Measurements from ENCODE around the gene PPP1CC. TPM values are rescaled to one million over a fixed set of nuclear protein-coding genes. Genes with fewer than 3 reads are reported as not detected.

Gene PPP1CC
- total RNA-seq, 2 donors from 2014 or later, result 179 to 201 TPM

DNA sequence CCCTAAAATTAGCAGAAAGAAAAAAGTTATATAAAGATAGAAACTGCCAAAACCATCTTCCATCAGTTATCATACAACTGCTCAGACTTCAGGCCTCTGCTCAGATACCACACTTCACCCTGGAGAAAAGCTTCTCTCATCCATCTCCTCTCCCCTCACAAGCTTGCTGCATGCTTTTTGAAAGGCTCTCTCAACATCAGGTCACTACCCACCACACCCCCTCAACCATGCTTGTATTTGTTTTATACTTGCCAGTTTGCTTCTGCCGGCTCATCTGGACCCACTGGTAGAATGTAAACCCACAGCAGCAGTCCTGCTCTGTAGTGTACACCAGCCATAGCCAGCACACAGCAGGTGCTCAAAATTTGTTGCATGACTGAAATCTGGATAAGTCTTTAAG, 8.8 kb downstream of the PPP1CC start:
- H3K27ac Mint-ChIP-seq, result peak overlapping the region; percentile 36
- Histone ChIP-seq H3K9me3 (ENCODE audit: control insufficient read depth, low read length) (no peaks in the 10 kb centered on the region), H3K9ac (ENCODE audit: extremely low read depth, low read length, poor library complexity, severe bottlenecking) (no peak overlapping the region), H3K27me3 (ENCODE audit: control insufficient read depth, insufficient read depth, low read length, poor library complexity, severe bottlenecking) (no peaks in the 10 kb centered on the region), H3K27ac (ENCODE audit: low read depth, low read length) (no peak overlapping the region), H3K4me1 (ENCODE audit: control insufficient read depth, insufficient read depth, low read length) (peaks cover 11% of the 10 kb centered on the region), H3K36me3 (ENCODE audit: control insufficient read depth, insufficient read depth, low read length) (peaks cover 70% of the 10 kb centered on the region), H3K4me3 (ENCODE audit: low read length) (no peak overlapping the region)
- H3K27me3 Mint-ChIP-seq (ENCODE audit: insufficient read depth), result no peaks in the 10 kb centered on the region
- H3K36me3 Mint-ChIP-seq (ENCODE audit: low read depth), result peaks cover 60% of the 10 kb centered on the region
- 79 to 80% methylated on average over 1 of the region's 1 CpG for WGBS, 2 experiments (ENCODE audit: insufficient coverage in 1 of 2, insufficient read length in 1 of 2)
- no peak for TF ChIP-seq CTCF (conservative IDR thresholded peaks at IDR 0.05)
- DNase-seq, result peak; percentile 41
- H3K4me3 Mint-ChIP-seq, result no peak overlapping the region
- H3K4me1 Mint-ChIP-seq, result peaks cover 27% of the 10 kb centered on the region
- H3K9me3 Mint-ChIP-seq, result no peaks in the 10 kb centered on the region

DNA sequence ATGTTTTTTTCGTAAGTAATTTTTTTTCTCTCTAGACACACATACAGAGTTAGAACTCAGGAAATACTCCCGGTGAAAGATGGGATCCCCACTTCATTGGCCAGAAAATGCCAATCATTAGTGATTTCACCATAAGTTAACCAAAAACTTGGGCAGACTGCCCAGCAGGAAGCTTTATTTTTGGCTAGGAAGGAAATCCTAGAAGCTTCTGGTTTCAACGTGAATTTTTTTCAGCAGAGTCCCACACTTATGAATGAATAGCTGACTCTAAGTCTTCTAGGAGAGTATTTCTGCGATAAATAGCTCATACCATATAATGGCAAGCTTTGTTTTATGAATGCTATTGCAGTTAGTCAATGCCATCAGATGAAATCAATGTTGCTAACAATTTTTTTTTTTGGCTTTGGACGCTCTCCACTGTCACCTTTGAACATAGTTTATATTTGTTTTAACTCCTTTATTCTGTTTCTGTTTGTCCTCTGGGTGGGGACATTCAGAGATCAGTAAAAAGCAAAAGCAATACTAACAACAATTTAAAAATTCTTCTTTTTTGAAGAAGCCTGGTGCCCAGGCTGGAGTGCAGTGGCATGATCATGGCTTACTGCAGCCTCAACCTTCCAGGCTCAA, 9.5 kb downstream of the PPP1CC start:
- peak; percentile 24 for DNase-seq
- Mint-ChIP-seq H3K36me3 (ENCODE audit: low read depth) (peaks cover 66% of the 10 kb centered on the region), H3K4me1 (peaks cover 20% of the 10 kb centered on the region), H3K27ac (no peak overlapping the region), H3K9me3 (no peaks in the 10 kb centered on the region), H3K4me3 (no peak overlapping the region), H3K27me3 (ENCODE audit: insufficient read depth) (no peaks in the 10 kb centered on the region)
- Histone ChIP-seq H3K9me3 (ENCODE audit: control insufficient read depth, low read length) (no peaks in the 10 kb centered on the region), H3K36me3 (ENCODE audit: control insufficient read depth, insufficient read depth, low read length) (peaks cover 73% of the 10 kb centered on the region), H3K4me3 (ENCODE audit: low read length) (peak overlapping the region; percentile 36), H3K9ac (ENCODE audit: extremely low read depth, low read length, poor library complexity, severe bottlenecking) (no peak overlapping the region), H3K27me3 (ENCODE audit: control insufficient read depth, insufficient read depth, low read length, poor library complexity, severe bottlenecking) (no peaks in the 10 kb centered on the region), H3K27ac (ENCODE audit: low read depth, low read length) (no peak overlapping the region), H3K4me1 (ENCODE audit: control insufficient read depth, insufficient read depth, low read length) (peaks cover 11% of the 10 kb centered on the region)
- WGBS, 2 experiments (ENCODE audit: insufficient coverage in 1 of 2, insufficient read length in 1 of 2), result 87 to 97% methylated on average over 4 to 5 of the region's 5 CpGs
- no peak for TF ChIP-seq CTCF (conservative IDR thresholded peaks at IDR 0.05)

- H3K4me3 ChIP-seq (ENCODE audit: low read length), result peak overlapping the region; percentile 36
- H3K4me1 Mint-ChIP-seq, result peaks cover 22% of the 10 kb centered on the region
- H3K27ac Mint-ChIP-seq, result no peak overlapping the region
- peaks cover 70% of the 10 kb centered on the region for H3K36me3 Mint-ChIP-seq (ENCODE audit: low read depth)
- H3K4me1 ChIP-seq (ENCODE audit: control insufficient read depth, insufficient read depth, low read length), result peaks cover 11% of the 10 kb centered on the region
- no peaks in the 10 kb centered on the region for H3K9me3 ChIP-seq (ENCODE audit: control insufficient read depth, low read length)
- WGBS, 2 experiments (ENCODE audit: insufficient coverage in 1 of 2, insufficient read length in 1 of 2), result 82 to 89% methylated on average over 2 to 3 of the region's 3 CpGs
- H3K27me3 Mint-ChIP-seq (ENCODE audit: insufficient read depth), result no peaks in the 10 kb centered on the region
- peak; percentile 20 for DNase-seq
- H3K4me3 Mint-ChIP-seq, result no peak overlapping the region
- no peak for TF ChIP-seq CTCF (conservative IDR thresholded peaks at IDR 0.05)
- no peaks in the 10 kb centered on the region for H3K9me3 Mint-ChIP-seq
- H3K27me3 ChIP-seq (ENCODE audit: control insufficient read depth, insufficient read depth, low read length, poor library complexity, severe bottlenecking), result no peaks in the 10 kb centered on the region
- H3K27ac ChIP-seq (ENCODE audit: low read depth, low read length), result no peak overlapping the region
- peaks cover 71% of the 10 kb centered on the region for H3K36me3 ChIP-seq (ENCODE audit: control insufficient read depth, insufficient read depth, low read length)
- H3K9ac ChIP-seq (ENCODE audit: extremely low read depth, low read length, poor library complexity, severe bottlenecking), result no peak overlapping the region
Measured at GRCh38 chr12:110732572-110732971, 10.1 kb downstream of the PPP1CC start.
